ENCODE measurements around the gene PSMD8.
"Not testable (repeated sequence)": the region's sequence is repeated elsewhere in the genome, so short reads cannot be mapped to it uniquely, and the experiment has no call there.

PSMD8 gene

DNA sequence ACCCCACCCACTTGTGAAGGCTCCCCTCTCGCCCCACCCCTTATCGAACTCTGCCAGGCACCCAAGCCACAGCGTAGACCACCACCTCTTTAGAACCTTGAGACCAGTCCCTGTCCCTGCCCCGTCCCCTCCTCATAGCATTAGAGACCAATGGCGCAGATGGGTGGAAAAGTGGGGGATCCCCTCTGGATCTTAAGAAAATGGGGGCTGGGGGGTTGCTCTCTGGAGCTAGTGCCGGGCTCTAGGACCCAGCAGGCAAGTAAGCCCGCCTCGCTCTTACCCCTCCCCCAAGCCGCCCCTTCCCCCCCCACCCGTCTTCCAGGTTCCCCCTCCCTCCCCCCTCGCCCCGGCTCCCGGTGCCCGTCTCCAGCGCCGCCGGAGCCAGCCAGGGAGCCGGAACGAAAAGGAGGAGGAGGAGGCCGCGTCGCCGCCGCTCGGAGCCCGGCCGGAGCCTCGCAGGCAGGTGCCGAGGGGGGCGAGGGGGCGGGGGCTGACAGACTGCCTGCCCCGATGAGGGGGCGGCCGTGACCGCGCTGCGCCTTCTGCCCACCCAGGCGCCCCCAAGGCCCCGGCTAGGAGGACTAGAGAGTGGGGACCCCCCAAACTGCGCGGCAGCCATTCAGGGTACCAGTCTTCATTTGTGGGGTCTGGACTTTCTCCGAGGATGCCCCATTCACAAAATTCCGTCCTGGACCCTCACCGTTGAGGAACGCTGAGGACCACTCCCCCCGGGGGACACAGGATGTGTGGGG is 14.2 kb downstream of the PSMD8 start, which contains the start of gene SPRED3:
Gene SPRED3 (plus strand): TSS at position 349 of the 752 bp plus-strand sequence. CDS start 1,606 bp downstream, outside the sequence.
- DNase-seq, result no peak

DNA sequence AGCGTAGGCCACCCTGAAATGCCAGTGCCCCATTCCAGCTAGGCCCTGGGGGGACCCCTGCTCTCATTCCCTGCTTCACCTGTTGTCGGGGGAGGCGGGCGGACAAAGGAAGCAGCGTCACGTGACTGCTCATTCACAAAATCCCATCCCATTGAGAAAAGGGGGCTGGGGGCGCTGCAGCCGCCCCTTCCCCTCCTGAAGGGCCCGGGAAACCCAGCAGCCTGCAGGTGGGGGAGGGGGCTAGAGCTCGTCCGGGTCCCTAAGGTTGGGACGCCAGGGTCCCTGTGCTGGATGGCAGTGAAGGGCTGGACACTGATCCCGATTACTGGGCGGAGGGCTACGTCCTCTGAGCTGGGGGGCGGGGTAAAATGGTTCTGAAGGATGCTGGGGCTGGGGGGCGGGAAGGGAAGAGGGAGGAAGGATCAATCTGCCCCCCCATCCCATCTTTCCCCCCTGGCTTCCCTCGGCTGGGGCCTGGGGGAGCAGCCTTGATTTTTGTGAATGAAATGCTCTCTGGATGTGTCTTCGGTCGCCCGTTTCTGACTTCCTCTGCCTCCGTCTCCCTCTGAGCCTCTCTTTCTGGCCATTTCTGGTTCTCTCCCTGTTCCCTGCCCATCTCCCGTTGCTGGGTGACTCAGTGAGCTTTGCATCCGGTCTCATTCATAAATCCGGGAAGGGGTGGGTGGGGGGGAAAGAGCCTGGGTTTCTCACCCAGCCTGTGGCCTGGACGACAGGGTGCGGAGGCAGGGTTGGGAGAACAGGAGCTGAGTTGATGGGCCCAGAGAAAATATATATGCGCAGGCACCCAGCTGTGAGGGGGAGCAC is 14.9 kb downstream of the PSMD8 start:
- DNase-seq, result no peak

DNA sequence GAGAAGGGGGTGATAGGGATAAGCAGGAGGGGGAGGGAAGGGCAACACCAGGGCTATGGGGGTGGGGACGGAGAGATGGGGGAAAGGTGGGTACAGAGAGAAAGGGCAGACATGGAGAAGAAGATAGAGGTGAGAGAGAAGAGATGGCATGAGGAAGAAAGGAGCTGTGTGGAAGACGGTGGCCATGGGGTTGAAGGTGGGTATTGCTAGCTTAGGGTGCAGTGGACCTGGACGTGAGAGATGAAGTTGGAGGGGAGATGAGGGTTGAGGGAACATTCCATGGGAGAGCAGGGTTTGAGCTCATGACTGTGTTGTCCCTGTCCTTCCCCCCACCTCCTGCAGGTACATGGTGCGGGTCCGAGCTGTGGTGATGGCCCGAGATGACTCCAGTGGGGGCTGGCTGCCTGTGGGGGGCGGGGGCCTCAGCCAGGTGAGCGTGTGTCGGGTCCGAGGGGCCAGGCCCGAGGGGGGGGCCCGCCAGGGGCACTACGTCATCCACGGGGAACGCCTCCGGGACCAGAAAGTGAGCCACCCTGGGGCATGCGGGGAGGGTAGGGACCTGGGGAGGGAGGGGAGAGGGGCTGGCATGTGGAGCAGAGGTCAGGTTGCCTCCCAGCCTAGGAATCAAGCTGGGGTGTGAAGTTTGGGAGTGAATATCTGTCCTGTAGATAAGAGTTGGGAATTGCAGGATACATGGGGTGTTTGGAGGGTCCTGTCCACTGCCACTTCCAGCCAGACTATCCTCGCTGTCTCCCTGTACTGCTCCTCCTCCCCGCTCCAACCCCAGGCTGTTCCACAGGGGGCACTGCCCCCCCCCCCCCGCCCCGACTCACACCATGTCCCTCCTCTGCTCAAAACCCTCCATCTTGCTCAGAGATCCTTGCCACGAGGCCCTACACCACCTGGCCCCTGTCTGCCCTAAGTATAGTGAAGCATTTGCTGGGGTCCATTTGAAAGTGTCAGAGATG is 15.9 kb downstream of the PSMD8 start:
- no peak for DNase-seq

DNA sequence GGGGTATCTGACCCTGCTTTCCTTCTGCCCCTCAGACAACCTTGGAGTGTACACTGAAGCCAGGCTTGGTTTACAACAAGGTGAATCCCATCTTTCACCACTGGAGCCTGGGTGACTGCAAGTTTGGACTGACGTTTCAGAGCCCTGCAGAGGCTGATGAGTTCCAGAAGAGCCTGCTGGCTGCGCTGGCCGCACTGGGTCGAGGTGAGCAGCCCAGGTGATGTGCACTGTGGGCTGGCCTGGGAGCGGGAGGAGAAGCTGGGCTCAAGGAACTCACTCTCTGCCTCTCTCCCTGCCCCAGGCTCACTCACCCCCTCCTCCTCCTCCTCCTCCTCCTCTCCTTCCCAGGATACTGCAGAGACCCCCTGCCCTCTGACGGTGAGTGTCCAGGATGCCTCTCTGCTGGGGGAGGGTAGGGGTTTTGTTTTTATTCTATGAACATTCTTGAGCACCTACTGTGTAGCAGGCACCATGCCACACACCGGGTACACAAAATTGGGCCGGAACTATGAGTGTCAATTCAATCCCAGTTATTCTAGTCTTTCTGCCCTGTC is 17.6 kb downstream of the PSMD8 start:
- DNase-seq, result no peak

DNA sequence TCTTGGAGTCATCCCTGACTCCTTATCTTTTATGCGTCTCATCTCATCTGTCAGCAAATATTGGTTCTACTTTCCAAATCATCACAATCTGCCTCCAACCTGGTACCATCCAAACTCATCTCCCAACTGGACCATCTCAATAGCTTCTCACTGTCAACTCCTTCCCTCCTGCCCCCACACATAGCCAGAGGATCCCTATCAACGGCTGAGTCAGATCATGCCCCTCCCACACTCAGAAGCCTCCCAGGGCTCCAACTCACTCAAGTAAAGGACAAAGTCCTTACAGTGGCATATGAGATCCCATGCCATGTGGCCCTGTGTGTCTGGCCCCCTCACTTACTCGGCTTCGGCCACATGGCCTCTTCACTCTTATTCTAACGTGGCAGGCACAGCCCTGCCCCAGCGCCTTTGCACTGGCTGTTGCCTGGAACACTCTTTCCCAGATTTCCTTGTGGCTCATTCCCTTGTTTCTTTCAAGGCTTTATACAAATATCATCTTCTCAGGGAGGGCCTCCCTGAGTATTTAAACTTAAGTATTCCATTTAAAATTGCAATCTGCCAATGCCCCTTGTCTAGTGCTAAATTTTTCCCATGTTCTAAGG is 18.4 kb downstream of the PSMD8 start:
- no peak for DNase-seq

DNA sequence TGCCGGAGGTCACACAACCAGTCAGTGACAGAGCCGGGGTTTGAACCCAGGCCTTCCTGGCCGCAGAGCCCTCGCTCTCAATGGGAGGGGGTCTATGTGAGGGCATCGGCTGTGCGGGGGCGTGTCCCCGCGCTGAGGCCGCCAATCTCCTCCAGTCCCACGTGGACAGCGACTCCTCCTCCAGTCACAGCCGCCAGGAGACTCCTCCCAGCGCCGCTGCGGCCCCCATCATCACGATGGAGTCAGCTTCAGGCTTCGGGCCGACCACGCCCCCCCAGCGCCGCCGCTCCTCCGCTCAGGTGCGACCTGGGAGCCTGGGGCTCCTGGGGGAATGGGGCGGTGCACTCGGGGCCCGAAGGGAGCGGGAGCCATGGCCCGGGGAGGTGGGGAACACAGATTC is 20.1 kb downstream of the PSMD8 start:
- peak; percentile 32 for DNase-seq

DNA sequence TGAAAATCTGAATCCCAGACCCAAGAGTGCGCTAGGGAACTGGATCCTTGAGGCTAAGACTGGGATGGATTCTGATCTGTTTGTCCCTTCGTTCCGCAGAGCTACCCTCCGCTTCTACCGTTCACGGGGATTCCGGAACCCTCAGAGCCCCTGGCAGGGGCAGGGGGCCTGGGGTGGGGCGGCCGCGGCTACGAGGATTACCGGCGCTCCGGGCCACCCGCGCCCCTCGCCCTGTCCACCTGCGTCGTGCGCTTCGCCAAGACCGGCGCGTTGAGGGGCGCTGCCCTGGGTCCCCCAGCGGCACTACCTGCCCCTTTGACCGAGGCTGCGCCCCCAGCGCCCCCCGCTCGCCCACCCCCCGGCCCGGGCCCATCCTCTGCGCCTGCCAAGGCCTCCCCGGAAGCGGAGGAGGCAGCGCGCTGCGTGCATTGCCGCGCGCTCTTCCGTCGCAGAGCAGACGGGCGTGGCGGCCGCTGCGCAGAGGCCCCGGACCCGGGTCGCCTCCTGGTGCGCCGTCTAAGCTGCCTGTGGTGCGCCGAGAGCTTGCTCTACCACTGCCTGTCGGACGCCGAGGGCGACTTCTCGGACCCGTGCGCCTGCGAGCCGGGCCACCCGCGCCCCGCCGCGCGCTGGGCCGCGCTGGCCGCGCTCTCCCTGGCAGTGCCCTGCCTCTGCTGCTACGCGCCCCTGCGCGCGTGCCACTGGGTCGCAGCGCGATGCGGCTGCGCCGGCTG is 21.2 kb downstream of the PSMD8 start:
- DNase-seq, result no peak

DNA sequence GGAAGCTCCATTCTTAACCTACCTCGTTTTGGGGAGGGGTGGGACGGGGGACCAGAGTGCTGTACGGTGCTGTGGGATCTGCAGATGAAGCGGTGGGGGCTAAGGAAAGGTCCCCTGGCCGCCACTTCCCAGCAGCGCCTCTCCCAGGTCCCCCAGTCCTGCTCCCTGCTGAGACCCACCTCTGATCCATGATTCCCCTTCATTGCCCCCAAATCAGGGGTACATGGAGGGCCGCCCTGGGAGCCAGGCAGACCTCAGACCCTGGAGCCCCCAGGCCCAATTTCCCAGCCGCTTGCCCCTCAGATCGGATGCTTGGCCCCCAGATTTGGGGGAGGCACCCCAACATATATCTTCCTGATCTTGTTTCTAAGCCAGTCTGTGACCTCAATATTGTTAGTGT is 24.7 kb downstream of the PSMD8 start:
- DNase-seq, result no peak

DNA sequence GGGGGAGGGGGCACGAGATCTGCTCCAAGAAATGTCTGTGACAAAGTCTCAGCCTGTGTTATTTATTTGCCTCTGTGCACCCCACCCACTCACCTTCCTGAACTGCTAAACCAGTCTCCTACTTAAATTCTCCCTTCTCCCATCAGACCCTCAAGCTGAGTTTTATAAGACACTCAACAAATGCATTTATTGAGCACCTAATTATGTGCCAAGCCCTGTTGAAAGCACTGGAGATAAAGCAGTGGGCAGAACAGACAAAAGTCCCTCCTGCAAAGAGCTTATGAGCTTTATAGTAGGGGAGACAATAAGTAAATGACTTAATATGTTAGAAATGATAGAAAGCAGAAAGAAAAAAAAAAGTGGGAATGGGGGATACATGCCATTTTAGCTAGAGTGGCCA is 25.2 kb downstream of the PSMD8 start:
- DNase-seq, result no peak

DNA sequence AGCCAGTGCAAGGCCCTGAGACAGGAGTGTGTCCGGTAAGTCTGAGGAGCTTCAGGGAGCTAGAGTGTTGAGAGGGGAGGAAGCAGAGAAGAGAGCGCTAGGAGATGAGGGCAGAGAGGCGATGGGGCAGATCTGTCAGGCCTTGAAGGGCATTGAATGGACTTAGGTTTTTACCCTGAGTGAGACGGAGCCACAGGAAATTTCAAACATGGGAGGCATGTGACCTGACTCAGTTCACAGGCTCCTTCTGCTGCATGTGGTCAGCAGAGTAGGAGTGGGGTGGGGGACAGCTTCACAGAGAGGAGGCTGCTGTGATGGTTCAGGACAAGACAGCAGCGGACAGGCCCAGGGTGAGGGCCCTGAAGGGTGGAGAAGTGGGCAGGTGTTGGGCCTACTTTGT is 26.0 kb downstream of the PSMD8 start:
- no peak for DNase-seq

DNA sequence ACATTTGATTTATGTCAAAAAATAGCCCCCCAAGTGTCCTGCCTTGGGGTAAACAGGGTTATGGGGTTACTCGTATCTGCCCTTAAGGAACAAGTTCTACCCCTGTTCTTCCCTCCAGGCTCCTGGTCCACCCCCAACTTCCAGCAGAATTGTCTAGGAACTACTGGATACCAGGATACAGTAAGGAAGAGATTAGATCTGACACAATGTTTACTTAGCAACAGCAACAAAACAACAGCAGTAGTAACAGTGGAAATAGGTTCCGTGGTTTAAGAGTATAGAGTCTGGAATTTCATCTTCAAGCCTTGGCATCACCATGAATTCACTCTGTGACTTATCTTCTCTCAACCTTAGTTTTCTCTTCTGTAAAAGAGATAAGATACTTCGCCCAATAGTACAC is 26.8 kb downstream of the PSMD8 start:
- DNase-seq, result no peak

DNA sequence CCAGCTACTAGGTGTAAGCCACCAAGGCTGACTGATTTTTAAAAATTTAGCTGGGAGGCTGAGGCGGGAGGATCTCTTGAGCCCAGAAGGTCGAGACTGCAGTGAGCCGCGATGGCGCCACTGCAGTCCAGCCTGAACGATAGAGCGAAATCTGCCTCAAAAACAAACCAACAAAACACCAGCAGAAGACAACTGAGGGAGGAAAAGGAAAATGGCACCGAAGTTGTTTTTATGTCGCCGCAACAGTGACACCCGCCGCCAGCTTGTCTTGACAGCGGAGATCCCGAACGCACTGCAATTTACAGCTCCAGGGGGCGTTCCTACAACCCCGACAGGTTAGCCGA is 28.2 kb downstream of the PSMD8 start:
- DNase-seq, result no peak

DNA sequence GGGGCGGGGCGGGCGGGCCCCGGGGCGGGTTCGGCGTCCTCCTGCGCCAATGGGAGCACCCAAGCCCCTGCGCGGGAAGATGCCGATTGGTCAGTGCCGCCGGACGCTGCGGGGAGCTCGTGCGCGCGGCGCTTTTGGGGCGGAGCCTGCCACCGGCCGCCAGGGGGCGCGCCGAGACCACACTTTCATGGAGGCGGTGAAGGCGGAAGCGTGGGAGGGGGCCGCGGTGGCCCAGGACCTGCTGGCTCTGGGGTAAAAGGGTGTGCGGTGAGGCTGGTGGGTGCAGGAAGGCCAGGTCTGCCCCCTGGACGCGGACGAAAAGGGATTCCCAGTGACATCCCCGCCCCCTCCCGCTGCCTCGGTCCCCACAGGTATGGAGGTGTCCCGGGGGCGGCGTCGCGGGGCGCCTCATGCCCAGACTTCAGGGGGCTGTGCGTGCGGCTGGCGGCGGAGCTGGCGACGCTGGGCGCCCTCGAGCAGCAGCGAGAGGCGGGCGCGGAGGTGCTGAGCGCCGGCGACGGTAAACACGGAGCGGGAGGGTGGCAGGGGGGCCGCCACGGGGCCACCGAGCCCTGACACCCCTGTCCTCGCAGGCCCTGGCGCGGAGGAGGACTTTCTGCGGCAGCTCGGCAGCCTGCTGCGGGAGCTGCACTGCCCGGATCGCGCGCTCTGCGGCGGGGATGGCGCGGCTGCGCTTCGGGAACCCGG is 28.8 kb downstream of the PSMD8 start, which contains the start of gene FAM98C:
Gene FAM98C (plus strand): TSS at position 127 of the 708 bp plus-strand sequence. CDS start 61 bp downstream, at position 188.
- DNase-seq, result peak; percentile 98

DNA sequence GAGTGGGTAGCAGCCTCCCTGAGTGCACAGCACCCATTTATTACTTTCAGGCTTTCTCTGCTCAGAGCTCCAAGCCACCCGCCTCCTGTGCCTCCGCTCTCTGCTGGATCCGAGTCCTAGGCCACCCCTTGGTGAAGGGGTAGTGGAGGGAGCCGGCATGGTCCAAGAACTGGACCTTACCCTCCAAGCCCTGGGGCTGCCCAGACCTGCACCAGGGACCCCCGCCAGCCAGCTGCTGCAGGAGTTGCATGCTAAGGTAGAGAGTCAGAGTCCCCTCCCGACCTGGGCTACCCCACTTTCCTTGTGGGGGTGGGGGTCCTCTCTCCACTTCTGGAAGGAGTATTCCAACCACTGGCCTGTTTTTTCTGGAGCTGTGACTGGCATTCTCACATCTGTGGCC is 30.5 kb downstream of the PSMD8 start:
- DNase-seq, result no peak

DNA sequence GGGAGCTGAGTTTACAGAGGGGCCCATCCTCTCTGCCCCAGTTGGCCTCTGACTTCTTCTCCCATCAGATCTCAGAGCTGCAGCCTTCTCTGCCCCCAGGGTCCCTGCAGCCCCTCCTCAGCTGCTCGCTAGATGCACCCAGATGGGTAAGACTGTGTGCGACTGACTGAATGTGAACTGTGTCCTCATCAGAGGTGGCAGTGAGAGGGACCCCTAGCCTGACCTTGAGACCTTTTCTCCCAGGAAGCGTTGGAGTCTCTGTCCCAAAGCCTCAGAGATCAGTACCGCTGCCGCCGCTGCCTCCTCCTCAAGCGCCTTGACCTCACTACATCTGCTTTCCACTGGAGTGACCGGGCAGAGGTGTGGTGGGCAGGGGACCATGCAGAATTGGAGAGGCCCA is 30.9 kb downstream of the PSMD8 start:
- no peak for DNase-seq

DNA sequence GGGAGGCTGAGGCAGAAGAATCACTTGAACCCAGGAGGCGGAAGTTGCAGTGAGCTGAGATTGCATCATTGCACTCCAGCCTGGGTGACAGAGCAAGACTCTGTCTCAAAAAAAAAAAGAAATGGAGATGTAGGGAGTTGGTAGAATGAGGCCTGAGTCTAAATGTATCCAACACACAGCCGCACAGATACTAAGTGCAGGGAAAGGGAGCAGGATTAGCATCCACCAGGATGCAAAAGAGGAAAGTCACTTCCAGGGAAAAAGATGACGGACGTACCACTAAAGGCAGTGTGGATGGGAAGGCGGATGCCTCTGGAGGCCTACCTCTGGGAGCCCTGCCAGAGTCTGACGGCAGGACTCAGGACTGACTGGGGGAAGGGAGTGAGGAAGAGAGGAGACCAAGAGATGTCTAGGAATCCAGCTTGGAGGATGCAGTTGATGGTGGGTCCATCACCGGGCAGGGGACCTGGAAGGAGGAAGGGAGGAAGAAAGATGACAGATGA is 35.3 kb downstream of the PSMD8 start:
- DNase-seq, result no peak

DNA sequence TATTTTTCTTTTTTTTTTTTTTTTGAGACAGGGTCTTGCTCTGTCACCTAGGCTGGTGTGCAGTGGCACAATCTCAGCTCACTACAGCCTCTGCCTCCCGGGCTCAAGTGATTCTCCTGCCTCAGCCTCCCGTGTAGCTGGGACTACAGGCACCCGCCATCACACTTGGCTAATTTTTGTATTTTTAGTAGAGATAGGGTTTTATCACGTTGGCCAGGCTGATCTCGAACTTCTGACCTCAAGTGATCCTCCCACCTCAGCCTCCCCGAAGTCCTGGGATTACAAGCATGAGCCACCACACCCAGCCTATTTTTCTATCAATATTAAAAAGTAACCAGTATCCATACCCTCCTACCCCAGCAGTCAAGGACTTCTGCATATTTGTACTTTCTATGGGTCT is 36.0 kb downstream of the PSMD8 start:
- not testable (repeated sequence) for DNase-seq

DNA sequence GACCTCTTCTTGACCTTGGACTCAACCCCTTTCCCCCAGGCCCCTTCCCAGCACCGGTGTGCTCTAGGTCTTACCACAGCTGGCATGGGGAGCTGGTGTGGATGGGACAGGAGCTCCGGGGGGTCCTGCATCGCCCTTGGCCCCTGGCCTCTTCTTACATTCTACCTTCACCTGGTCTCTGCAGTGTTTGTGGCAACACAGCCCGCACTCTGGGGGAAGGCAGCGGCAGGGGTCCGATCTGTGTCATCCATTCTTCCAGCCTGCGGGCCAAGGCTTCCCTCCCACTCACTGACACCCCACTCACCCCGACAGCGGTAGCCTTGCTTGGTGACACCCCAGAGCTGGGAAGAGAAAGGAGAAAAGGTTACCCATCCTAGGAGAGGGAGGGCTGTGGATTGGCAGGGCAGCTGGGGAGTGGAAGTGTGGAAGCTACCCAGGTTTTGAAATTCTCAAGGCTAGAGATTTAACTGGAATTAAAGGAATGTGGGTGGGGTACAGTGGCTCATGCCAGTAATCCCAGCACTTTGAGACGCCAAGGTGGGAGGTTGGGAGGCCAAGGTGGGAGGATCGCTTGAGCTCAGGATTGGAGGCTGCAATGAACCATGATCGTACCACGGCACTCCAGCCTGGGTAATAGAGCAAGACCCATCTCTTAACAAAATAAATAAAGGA is 36.8 kb downstream of the PSMD8 start:
- DNase-seq, result no peak

DNA sequence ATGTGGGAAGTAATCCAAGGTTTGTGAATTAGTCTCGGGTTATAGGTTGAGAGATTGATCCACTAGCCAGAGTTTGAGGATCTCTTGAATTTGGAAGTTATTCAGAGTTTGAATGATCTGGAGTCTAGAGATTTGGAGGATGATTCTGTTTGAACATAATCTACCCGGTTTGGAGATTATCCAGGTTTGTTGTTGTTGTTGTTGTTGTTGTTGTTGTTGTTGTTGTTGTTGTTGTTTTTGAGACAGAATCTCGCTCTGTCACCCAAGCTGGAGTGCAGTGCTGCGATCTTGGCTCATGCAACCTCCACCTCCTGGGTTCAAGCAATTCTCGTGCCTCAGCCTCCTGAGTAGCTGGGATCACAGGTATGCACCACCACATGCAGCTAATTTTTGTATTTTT is 37.5 kb downstream of the PSMD8 start:
- not testable (repeated sequence) for DNase-seq

DNA sequence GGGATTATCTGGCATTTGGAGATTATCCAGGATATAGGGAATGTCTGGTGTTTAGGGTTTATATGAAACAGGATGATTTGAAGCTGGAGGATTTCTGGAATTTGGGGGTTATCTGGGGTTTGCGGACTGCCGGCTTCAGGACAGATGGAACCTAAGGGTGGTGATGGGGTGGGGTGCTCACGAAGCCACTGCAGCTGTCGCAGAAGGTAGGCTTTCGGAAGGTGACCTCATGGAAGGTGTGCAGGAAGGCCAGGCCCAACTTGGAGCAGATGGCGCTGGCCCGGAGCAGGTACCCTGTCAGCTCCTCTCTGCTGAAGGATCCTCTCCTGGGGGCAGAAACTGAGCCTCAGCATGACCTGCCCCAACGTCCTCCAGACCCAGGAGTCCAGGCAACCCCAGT is 38.1 kb downstream of the PSMD8 start:
- no peak for DNase-seq

All from effector CD8-positive, alpha-beta T cell (primary cell).